SK-N-SH (cell line): Measurements from ENCODE around the gene INPP5B.

Experiments used
- CTCF ChIP-seq: fragments of 200-600 bp; sonication (generic); IDR thresholded peaks from 2 replicates; pipeline ENCODE4 v1.6.1; 2017; ENCODE audit warnings: antibody characterized with exemption, mild to moderate bottlenecking, moderate library complexity
- EP300 ChIP-seq, 2 experiments: IDR thresholded peaks; 2 replicates each; pipeline versions ENCODE4 v1.4.0 to v1.6.1; 2012; ENCODE audit warnings: borderline replicate concordance in 1 of 2, low read depth in 1 of 2, low read length in 1 of 2
- FOXJ3 ChIP-seq: sonication (generic); formaldehyde crosslinking; IDR thresholded peaks from 2 replicates; pipeline ENCODE4 v1.5.1; 2020; ENCODE audit warnings: mild to moderate bottlenecking, missing genetic modification reagents
- GABPA ChIP-seq: IDR thresholded peaks from 2 replicates; pipeline ENCODE4 v1.4.0; 2012; ENCODE audit warnings: low read depth, mild to moderate bottlenecking
- GATA2 ChIP-seq: sonication (generic); formaldehyde crosslinking; IDR thresholded peaks from 2 replicates; pipeline ENCODE4 v1.5.0; 2020; ENCODE audit warnings: mild to moderate bottlenecking, missing genetic modification reagents
- JUND ChIP-seq: IDR thresholded peaks from 2 replicates; pipeline ENCODE4 v1.4.0; 2012
- NRF1 ChIP-seq: IDR thresholded peaks from 2 replicates; pipeline ENCODE4 v1.6.1; 2012; ENCODE audit warnings: low read depth, mild to moderate bottlenecking, low read length
- TEAD4 ChIP-seq: IDR thresholded peaks from 2 replicates; pipeline ENCODE4 v1.4.0; 2012; ENCODE audit warnings: mild to moderate bottlenecking, borderline replicate concordance; ENCODE audit not compliant: insufficient read depth
- ZBTB33 ChIP-seq: IDR thresholded peaks from 2 replicates; pipeline ENCODE4 v1.4.0; 2012; ENCODE audit warnings: low read depth, borderline replicate concordance

GRCh38 chr1:37945743-37946702 is 830 bp downstream of the INPP5B start:
- TF ChIP-seq GABPA (no peak), CTCF (no peak), ZBTB33 (no peak), NRF1 (no peak), GATA2 (CRISPR knock-in tag) (no peak), EP300 (IDR thresholded peaks at IDR 0.05; ENCODE audit: borderline replicate concordance in 1 of 2, low read depth in 1 of 2, low read length in 1 of 2) (no peak), JUND (no peak), TEAD4 (no peak), FOXJ3 (CRISPR knock-in tag) (no peak)
